ENCODE measurements around the gene CUL9. TPM values are rescaled to one million over a fixed set of nuclear protein-coding genes. Genes with fewer than 3 reads are reported as not detected.

The CUL9 gene
- total RNA-seq, 1 donor from 2014 or later, result 51.6 TPM

GRCh38 chr6:43231053-43231452, 49.1 kb downstream of the CUL9 start:
- no peak overlapping the region for H3K27ac Mint-ChIP-seq (ENCODE audit: unreplicated experiment)
- H3K4me3 Mint-ChIP-seq (ENCODE audit: unreplicated experiment), result no peak overlapping the region
- H3K4me1 Mint-ChIP-seq (ENCODE audit: low read depth, unreplicated experiment), result no peaks in the 10 kb centered on the region
- DNase-seq, result no peak
- peaks cover 18% of the 10 kb centered on the region for H3K27me3 Mint-ChIP-seq (ENCODE audit: unreplicated experiment)
- peaks cover 5% of the 10 kb centered on the region for H3K36me3 Mint-ChIP-seq (ENCODE audit: unreplicated experiment)
- H3K9me3 Mint-ChIP-seq (ENCODE audit: unreplicated experiment), result peaks cover 5% of the 10 kb centered on the region
- TF ChIP-seq, protein P1, sequence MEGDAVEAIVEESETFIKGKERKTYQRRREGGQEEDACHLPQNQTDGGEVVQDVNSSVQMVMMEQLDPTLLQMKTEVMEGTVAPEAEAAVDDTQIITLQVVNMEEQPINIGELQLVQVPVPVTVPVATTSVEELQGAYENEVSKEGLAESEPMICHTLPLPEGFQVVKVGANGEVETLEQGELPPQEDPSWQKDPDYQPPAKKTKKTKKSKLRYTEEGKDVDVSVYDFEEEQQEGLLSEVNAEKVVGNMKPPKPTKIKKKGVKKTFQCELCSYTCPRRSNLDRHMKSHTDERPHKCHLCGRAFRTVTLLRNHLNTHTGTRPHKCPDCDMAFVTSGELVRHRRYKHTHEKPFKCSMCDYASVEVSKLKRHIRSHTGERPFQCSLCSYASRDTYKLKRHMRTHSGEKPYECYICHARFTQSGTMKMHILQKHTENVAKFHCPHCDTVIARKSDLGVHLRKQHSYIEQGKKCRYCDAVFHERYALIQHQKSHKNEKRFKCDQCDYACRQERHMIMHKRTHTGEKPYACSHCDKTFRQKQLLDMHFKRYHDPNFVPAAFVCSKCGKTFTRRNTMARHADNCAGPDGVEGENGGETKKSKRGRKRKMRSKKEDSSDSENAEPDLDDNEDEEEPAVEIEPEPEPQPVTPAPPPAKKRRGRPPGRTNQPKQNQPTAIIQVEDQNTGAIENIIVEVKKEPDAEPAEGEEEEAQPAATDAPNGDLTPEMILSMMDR (IDR thresholded peaks at IDR 0.05; ENCODE audit: partially characterized antibody, unreplicated experiment), result no peak

- Mint-ChIP-seq H3K4me1 (ENCODE audit: low read depth, unreplicated experiment) (no peaks in the 10 kb centered on the region), H3K27me3 (ENCODE audit: unreplicated experiment) (peaks cover 14% of the 10 kb centered on the region), H3K36me3 (ENCODE audit: unreplicated experiment) (peaks cover 5% of the 10 kb centered on the region), H3K27ac (ENCODE audit: unreplicated experiment) (no peak overlapping the region), H3K9me3 (ENCODE audit: unreplicated experiment) (peaks cover 3% of the 10 kb centered on the region), H3K4me3 (ENCODE audit: unreplicated experiment) (no peak overlapping the region)
- DNase-seq, result no peak
- TF ChIP-seq, protein P1 (IDR thresholded peaks at IDR 0.05; ENCODE audit: partially characterized antibody, unreplicated experiment), result no peak
Measured at GRCh38 chr6:43231735-43232450, 49.9 kb downstream of the CUL9 start.

GRCh38 chr6:43235841-43236240, 53.8 kb downstream of the CUL9 start:
- no peak overlapping the region for H3K27ac Mint-ChIP-seq (ENCODE audit: unreplicated experiment)

DNA sequence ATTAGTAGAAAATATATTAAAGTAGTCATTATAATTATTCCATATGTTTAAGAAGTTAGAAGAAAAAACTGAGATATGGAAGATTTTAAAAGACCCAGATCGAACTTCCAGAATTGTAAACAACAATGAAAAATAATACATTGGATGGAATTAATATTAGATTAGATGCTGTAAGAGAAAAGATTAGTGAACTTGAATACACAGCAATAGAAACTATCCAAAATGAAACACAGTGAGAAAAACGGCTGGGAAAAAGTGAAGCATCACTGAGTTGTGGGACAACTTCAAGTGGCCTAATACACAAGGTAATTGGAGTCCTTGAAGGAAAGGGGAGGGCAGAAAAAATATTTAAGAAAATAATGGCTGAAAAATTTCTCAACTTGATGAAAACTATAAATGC, 57.1 kb downstream of the CUL9 start:
- no peaks in the 10 kb centered on the region for H3K9me3 Mint-ChIP-seq (ENCODE audit: unreplicated experiment)
- peaks cover 5% of the 10 kb centered on the region for H3K36me3 Mint-ChIP-seq (ENCODE audit: unreplicated experiment)
- H3K4me3 Mint-ChIP-seq (ENCODE audit: unreplicated experiment), result no peak overlapping the region
- DNase-seq, result no peak
- no peak overlapping the region for H3K27ac Mint-ChIP-seq (ENCODE audit: unreplicated experiment)
- no peaks in the 10 kb centered on the region for H3K4me1 Mint-ChIP-seq (ENCODE audit: low read depth, unreplicated experiment)
- peaks cover 20% of the 10 kb centered on the region for H3K27me3 Mint-ChIP-seq (ENCODE audit: unreplicated experiment)
- TF ChIP-seq, protein P1 (IDR thresholded peaks at IDR 0.05; ENCODE audit: partially characterized antibody, unreplicated experiment), result no peak

More at GRCh38 chr6:43235841-43236240, 53.8 kb downstream of the CUL9 start:
- H3K36me3 Mint-ChIP-seq (ENCODE audit: unreplicated experiment), result peaks cover 11% of the 10 kb centered on the region
- H3K27me3 Mint-ChIP-seq (ENCODE audit: unreplicated experiment), result peaks cover 15% of the 10 kb centered on the region
- H3K4me1 Mint-ChIP-seq (ENCODE audit: low read depth, unreplicated experiment), result no peaks in the 10 kb centered on the region
- H3K4me3 Mint-ChIP-seq (ENCODE audit: unreplicated experiment), result no peak overlapping the region
- TF ChIP-seq, protein P1 (IDR thresholded peaks at IDR 0.05; ENCODE audit: partially characterized antibody, unreplicated experiment), result no peak
- peaks cover 3% of the 10 kb centered on the region for H3K9me3 Mint-ChIP-seq (ENCODE audit: unreplicated experiment)
- no peak for DNase-seq

DNA sequence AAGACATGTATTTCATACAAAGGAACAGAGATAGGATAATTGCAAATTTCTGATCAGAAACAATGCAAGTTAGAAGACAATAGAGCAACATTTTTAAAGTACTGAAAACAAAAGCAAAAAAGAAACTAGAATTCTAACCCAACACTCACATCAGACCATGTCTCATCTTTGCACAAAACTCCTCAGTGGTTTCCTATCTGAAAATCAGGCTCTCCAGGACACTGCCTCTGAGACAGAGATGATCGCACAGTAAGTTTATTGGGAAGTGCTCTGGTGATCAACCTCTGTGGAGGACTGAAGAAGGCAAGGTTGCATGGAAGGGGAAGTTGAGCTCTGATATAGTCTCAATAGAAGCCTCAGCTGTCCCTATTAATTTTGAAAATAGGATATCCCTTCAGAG, 59.0 kb downstream of the CUL9 start:
- H3K4me1 Mint-ChIP-seq (ENCODE audit: low read depth, unreplicated experiment), result no peaks in the 10 kb centered on the region
- H3K36me3 Mint-ChIP-seq (ENCODE audit: unreplicated experiment), result peaks cover 5% of the 10 kb centered on the region
- no peak for DNase-seq
- H3K4me3 Mint-ChIP-seq (ENCODE audit: unreplicated experiment), result no peak overlapping the region
- peaks cover 20% of the 10 kb centered on the region for H3K27me3 Mint-ChIP-seq (ENCODE audit: unreplicated experiment)
- no peaks in the 10 kb centered on the region for H3K9me3 Mint-ChIP-seq (ENCODE audit: unreplicated experiment)
- TF ChIP-seq, protein P1 (IDR thresholded peaks at IDR 0.05; ENCODE audit: partially characterized antibody, unreplicated experiment), result no peak
- no peak overlapping the region for H3K27ac Mint-ChIP-seq (ENCODE audit: unreplicated experiment)
